22Rv1 (cell line): Measurements from ENCODE around the gene STAT4.

Experiments
- ZFX ChIP-seq: fragments of 450-650 bp; IDR thresholded peaks from 2 replicates; pipeline ENCODE4 v1.6.1; 2017; ENCODE audit warnings: antibody characterized with exemption, borderline replicate concordance
- TF ChIP-seq, protein P1 (sequence below): fragments of 450-650 bp; IDR thresholded peaks from 2 replicates; pipeline ENCODE4 v1.5.1; 2017; ENCODE audit warnings: mild to moderate bottlenecking

DNA sequence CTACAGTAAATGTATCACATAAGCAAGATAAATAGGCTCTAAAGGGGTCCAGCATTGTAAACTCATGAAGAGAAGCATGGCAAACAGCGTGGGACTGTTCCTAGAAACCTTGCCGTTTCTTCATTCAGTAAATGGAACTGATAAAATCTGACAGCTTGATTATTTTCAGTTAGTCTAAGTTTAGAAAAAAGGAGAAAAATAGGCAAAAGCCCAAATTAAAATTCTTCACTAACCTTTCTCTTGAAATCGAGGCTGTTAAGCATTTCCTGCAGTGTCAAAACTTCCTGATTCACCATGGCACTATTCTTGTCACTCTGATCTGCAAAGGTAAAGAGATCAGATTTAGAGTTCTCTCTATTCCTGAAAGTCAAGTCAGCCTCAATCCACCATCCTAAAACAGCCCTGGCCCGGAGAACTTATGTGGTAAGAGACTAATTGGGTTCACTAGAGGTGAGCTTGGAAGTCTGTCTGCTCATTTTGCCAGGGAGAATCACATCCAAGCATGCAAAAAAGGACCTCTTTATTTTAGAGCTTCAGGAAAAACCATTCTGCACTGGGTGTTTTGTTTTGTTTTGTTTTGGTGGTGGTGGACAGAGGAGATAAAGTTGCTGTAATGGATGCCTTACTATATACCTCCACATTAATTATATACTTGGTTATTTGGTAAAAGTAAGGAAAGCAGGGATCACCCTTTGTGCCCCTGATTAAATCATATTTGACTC is 84.4 kb downstream of the STAT4 start:
- TF ChIP-seq, protein P1, sequence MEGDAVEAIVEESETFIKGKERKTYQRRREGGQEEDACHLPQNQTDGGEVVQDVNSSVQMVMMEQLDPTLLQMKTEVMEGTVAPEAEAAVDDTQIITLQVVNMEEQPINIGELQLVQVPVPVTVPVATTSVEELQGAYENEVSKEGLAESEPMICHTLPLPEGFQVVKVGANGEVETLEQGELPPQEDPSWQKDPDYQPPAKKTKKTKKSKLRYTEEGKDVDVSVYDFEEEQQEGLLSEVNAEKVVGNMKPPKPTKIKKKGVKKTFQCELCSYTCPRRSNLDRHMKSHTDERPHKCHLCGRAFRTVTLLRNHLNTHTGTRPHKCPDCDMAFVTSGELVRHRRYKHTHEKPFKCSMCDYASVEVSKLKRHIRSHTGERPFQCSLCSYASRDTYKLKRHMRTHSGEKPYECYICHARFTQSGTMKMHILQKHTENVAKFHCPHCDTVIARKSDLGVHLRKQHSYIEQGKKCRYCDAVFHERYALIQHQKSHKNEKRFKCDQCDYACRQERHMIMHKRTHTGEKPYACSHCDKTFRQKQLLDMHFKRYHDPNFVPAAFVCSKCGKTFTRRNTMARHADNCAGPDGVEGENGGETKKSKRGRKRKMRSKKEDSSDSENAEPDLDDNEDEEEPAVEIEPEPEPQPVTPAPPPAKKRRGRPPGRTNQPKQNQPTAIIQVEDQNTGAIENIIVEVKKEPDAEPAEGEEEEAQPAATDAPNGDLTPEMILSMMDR: no peak
- TF ChIP-seq ZFX: no peak
